ENCODE measurements around the gene GPR137C.

The GPR137C gene

GRCh38 chr14:52552063-52552988 lies at the start of gene GPR137C, which contains the start of gene TXNDC16:
GPR137C (plus strand) TSS chr14:52552836; CDS start chr14:52553148, 312 bp downstream.
TXNDC16 (minus strand) TSS chr14:52552505; CDS start chr14:52543557, 8,948 bp downstream.
- DNase-seq (ENCODE audit: low read depth): peak; percentile 100

GRCh38 chr14:52513249-52513648 lies 39.4 kb upstream of the GPR137C start:
- no peak for DNase-seq (ENCODE audit: low read depth)

- no peak for DNase-seq (ENCODE audit: low read depth)
Measured at GRCh38 chr14:52514046-52514811, 38.4 kb upstream of the GPR137C start.

GRCh38 chr14:52522033-52522432 lies 30.6 kb upstream of the GPR137C start:
- no peak for DNase-seq (ENCODE audit: low read depth)

- DNase-seq (ENCODE audit: low read depth): no peak
Measured at GRCh38 chr14:52522581-52523345, 29.9 kb upstream of the GPR137C start.

GRCh38 chr14:52527052-52527451 lies 25.6 kb upstream of the GPR137C start:
- DNase-seq (ENCODE audit: low read depth): no peak

- DNase-seq (ENCODE audit: low read depth): no peak
Measured at GRCh38 chr14:52531481-52531880, 21.2 kb upstream of the GPR137C start.

- DNase-seq (ENCODE audit: low read depth): no peak
Measured at GRCh38 chr14:52536269-52536668, 16.4 kb upstream of the GPR137C start.

GRCh38 chr14:52538623-52539022 lies 14.0 kb upstream of the GPR137C start:
- DNase-seq (ENCODE audit: low read depth): no peak

GRCh38 chr14:52545584-52546317 lies 6.9 kb upstream of the GPR137C start:
- no peak for DNase-seq (ENCODE audit: low read depth)

- no peak for DNase-seq (ENCODE audit: low read depth)
Measured at GRCh38 chr14:52546318-52546670, 6.3 kb upstream of the GPR137C start.

GRCh38 chr14:52547027-52547426 lies 5.6 kb upstream of the GPR137C start:
- DNase-seq (ENCODE audit: low read depth): no peak

- no peak for DNase-seq (ENCODE audit: low read depth)
Measured at GRCh38 chr14:52547526-52547925, 5.1 kb upstream of the GPR137C start.

GRCh38 chr14:52550661-52551060 lies 2.0 kb upstream of the GPR137C start:
- no peak for DNase-seq (ENCODE audit: low read depth)

- no peak for DNase-seq (ENCODE audit: low read depth)
Measured at GRCh38 chr14:52551205-52551604, 1.4 kb upstream of the GPR137C start.

GRCh38 chr14:52551696-52552062 lies 957 bp upstream of the GPR137C start:
- DNase-seq (ENCODE audit: low read depth): no peak

- DNase-seq (ENCODE audit: low read depth): no peak
Measured at GRCh38 chr14:52553002-52553670, 500 bp downstream of the GPR137C start.

GRCh38 chr14:52553671-52554575 lies 1.3 kb downstream of the GPR137C start:
- peak; percentile 75 for DNase-seq (ENCODE audit: low read depth)

GRCh38 chr14:52558688-52559087 lies 6.1 kb downstream of the GPR137C start:
- DNase-seq (ENCODE audit: low read depth): no peak

GRCh38 chr14:52563120-52563519 lies 10.5 kb downstream of the GPR137C start:
- DNase-seq (ENCODE audit: low read depth): no peak

Measured in T-helper 22 cell (primary cell).